Breast epithelium (tissue), 4 donors: Measurements from ENCODE around the gene LCK. TPM values are rescaled to one million over a fixed set of nuclear protein-coding genes. Genes with fewer than 3 reads are reported as not detected.

Experiments used
- DNase-seq, 2 donors: peaks; one replicate each; pipeline ENCODE4 v3.0.0-alpha.2; 2019; ENCODE audit warnings: low spot score in 2 of 2
- H3K27ac ChIP-seq, 2 donors: fragments of 200-600 bp; sonication (generic) in 1 of 2; one replicate each; pipeline ENCODE4 v1.5.1; 2016 to 2019; ENCODE audit warnings: mild to moderate bottlenecking in 1 of 2
- H3K27me3 ChIP-seq, 2 donors: fragments of 200-600 bp; sonication (generic) in 1 of 2; one replicate each; pipeline versions ENCODE4 v1.5.1 to v1.6.0; 2017 to 2019; ENCODE audit warnings: control low read depth in 1 of 2, mild to moderate bottlenecking in 1 of 2
- H3K36me3 ChIP-seq: fragments of 200-600 bp; one replicate; pipeline ENCODE4 v1.5.1; 2019
- H3K4me1 ChIP-seq, 2 donors: fragments of 200-600 bp; sonication (generic); one replicate each; pipeline ENCODE4 v1.5.1; 2016 to 2019; ENCODE audit warnings: control low read depth in 1 of 2
- H3K4me3 ChIP-seq, 3 donors: fragments of 200-600 bp; sonication (generic); 1 replicate in 2 of 3; 2 replicates in 1 of 3; pipeline ENCODE4 v1.5.1; 2016 to 2019; ENCODE audit warnings: mild to moderate bottlenecking in 3 of 3, moderate library complexity in 2 of 3
- H3K9me3 ChIP-seq, 2 donors: fragments of 200-600 bp; sonication (generic) in 1 of 2; one replicate each; pipeline ENCODE4 v1.5.1; 2016 to 2019; ENCODE audit warnings: control low read depth in 1 of 2
- CTCF ChIP-seq, 3 donors: fragments of 450-650 bp; IDR thresholded peaks; one replicate each; pipeline ENCODE4 v1.5.1; 2016 to 2017; ENCODE audit warnings: antibody characterized with exemption in 3 of 3, mild to moderate bottlenecking in 3 of 3, moderate library complexity in 3 of 3
- POLR2A ChIP-seq: fragments of 450-650 bp; IDR thresholded peaks from one replicate; pipeline ENCODE4 v1.6.1; 2016; ENCODE audit warnings: antibody characterized with exemption, mild to moderate bottlenecking, moderate library complexity
- POLR2AphosphoS5 ChIP-seq, 3 donors: sonication (generic); formaldehyde crosslinking; IDR thresholded peaks; one replicate each; pipeline ENCODE4 v1.6.1; 2017; ENCODE audit warnings: antibody characterized with exemption in 3 of 3
- intact Hi-C: fragments of 100-400 bp; cut with DNase I; formaldehyde crosslinking; loops from one replicate; pipeline ENCODE4 v1.15.1; 2023; ENCODE audit warnings: low total_unique reads
- total RNA-seq, 3 donors: library from RNA; depleted of rRNA; stranded (reverse); fragments of >200 nt; gene quantifications; one replicate each; pipeline ENCODE4 v1.1.0, GENCODE V29; 2016

The LCK gene
- total RNA-seq, 3 donors from 2014 or later, result 2.4 to 4.1 (median 2.9) TPM

GRCh38 chr1:32231843-32232432 lies 19.1 kb upstream of the LCK start:
- no peaks in the 10 kb centered on the region for H3K27me3 ChIP-seq
- DNase-seq, result no peak
- TF ChIP-seq POLR2AphosphoS5 (IDR thresholded peaks at IDR 0.05) (no peak), POLR2A (no peak), CTCF (IDR thresholded peaks at IDR 0.05) (no peak)
- intact Hi-C loops, result loop anchor here (2.0 kb wide), 1 partner anchor 57 kb away; no protein-coding TSS in a partner anchor
- H3K36me3 ChIP-seq, result peaks cover 12% of the 10 kb centered on the region
- no peaks in the 10 kb centered on the region for H3K4me1 ChIP-seq
- H3K27ac ChIP-seq, result no peak overlapping the region
- H3K9me3 ChIP-seq, result no peaks in the 10 kb centered on the region
- H3K4me3 ChIP-seq, result no peak overlapping the region

GRCh38 chr1:32232558-32233304 lies 18.3 kb upstream of the LCK start:
- TF ChIP-seq CTCF (IDR thresholded peaks at IDR 0.05) (no peak), POLR2A (no peak), POLR2AphosphoS5 (IDR thresholded peaks at IDR 0.05) (no peak)
- H3K36me3 ChIP-seq, result peaks cover 12% of the 10 kb centered on the region
- no peak overlapping the region for H3K4me3 ChIP-seq
- H3K4me1 ChIP-seq, result no peaks in the 10 kb centered on the region
- H3K27ac ChIP-seq, result no peak overlapping the region
- no peak for DNase-seq
- intact Hi-C loops, result no loop called here
- H3K9me3 ChIP-seq, result no peaks in the 10 kb centered on the region
- H3K27me3 ChIP-seq, result no peaks in the 10 kb centered on the region

- Histone ChIP-seq H3K4me3 (no peak overlapping the region), H3K4me1 (peaks cover 0 to 6% of the 10 kb centered on the region in 2 donors), H3K9me3 (no peaks in the 10 kb centered on the region), H3K27ac (no peak overlapping the region), H3K27me3 (no peaks in the 10 kb centered on the region), H3K36me3 (no peaks in the 10 kb centered on the region)
- DNase-seq, result no peak
- TF ChIP-seq POLR2AphosphoS5 (IDR thresholded peaks at IDR 0.05) (no peak), POLR2A (no peak), CTCF (IDR thresholded peaks at IDR 0.05) (no peak)
- intact Hi-C loops, result loop anchor here (5.0 kb wide), 1 partner anchor 297 kb away; the partner anchor contains the start of gene PTP4A2
Observed at GRCh38 chr1:32234792-32235191, 16.3 kb upstream of the LCK start.

- peaks cover 0 to 8% of the 10 kb centered on the region in 2 donors for H3K4me1 ChIP-seq
- no peak for TF ChIP-seq POLR2A
- TF ChIP-seq POLR2AphosphoS5 (IDR thresholded peaks at IDR 0.05), result no peak
- TF ChIP-seq CTCF (IDR thresholded peaks at IDR 0.05), result no peak
- H3K27me3 ChIP-seq, result no peaks in the 10 kb centered on the region
- H3K4me3 ChIP-seq, result peak overlapping the region in 2 of 3 donors; percentile 69 to 73
- intact Hi-C loops, result loop anchor here (5.0 kb wide), 1 partner anchor 302 kb away; the partner anchor contains the start of gene PTP4A2
- no peaks in the 10 kb centered on the region for H3K9me3 ChIP-seq
- no peaks in the 10 kb centered on the region for H3K36me3 ChIP-seq
- no peak for DNase-seq
- H3K27ac ChIP-seq, result peak overlapping the region; percentile 89 to 96
Observed at GRCh38 chr1:32239337-32239736, 11.7 kb upstream of the LCK start.

- TF ChIP-seq CTCF (IDR thresholded peaks at IDR 0.05) (no peak), POLR2A (no peak), POLR2AphosphoS5 (IDR thresholded peaks at IDR 0.05) (no peak)
- no peaks in the 10 kb centered on the region for H3K27me3 ChIP-seq
- H3K4me1 ChIP-seq, result peaks cover 0 to 8% of the 10 kb centered on the region in 2 donors
- peak overlapping the region; percentile 89 to 96 for H3K27ac ChIP-seq
- intact Hi-C loops, result loop anchor here (5.0 kb wide), 1 partner anchor 302 kb away; the partner anchor contains the start of gene PTP4A2
- DNase-seq, result no peak
- H3K4me3 ChIP-seq, result peak overlapping the region in 2 of 3 donors; percentile 69 to 73
- no peaks in the 10 kb centered on the region for H3K9me3 ChIP-seq
- H3K36me3 ChIP-seq, result no peaks in the 10 kb centered on the region
Observed at GRCh38 chr1:32239790-32240139, 11.3 kb upstream of the LCK start.
